Fibroblast of skin of abdomen (primary cell): ENCODE data around the gene GTF3C5.
"Not testable (repeated sequence)": the region's sequence is repeated elsewhere in the genome, so short reads cannot be mapped to it uniquely, and the experiment has no call there.

Experiments used
- DNase-seq: peaks from one replicate; pipeline ENCODE4 v3.0.0-alpha.2; 2013

Gene GTF3C5

GRCh38 chr9:133055788-133056420 lies 25.1 kb downstream of the GTF3C5 start:
- DNase-seq: no peak

GRCh38 chr9:133056533-133056932 lies 25.7 kb downstream of the GTF3C5 start:
- no peak for DNase-seq

- no peak for DNase-seq
Measured at GRCh38 chr9:133057006-133057405, 26.2 kb downstream of the GTF3C5 start.

- DNase-seq: no peak
Measured at GRCh38 chr9:133057553-133057952, 26.8 kb downstream of the GTF3C5 start.

DNA sequence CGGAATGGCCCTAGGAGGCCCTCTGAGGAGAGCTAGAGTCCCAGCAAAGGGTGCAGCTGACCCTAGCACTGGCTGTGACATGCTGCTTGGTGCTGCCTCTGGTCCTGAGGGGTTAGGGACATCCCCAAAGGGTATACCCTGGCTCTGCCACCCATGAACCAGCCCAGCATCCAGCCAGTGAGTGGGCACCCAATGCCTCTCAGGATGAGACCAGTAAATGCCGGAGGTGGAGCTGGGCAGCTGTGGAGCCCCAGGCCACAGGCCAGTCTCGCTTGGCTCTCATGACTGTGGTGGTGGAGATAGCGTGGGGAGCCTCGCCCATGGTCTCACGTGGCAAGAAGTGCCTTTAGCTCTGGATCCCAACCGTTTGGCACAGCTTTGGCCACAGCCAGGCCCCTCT lies 27.3 kb downstream of the GTF3C5 start:
- DNase-seq: no peak

- DNase-seq: no peak
Measured at GRCh38 chr9:133058550-133059320, 27.9 kb downstream of the GTF3C5 start.

GRCh38 chr9:133059623-133060022 lies 28.8 kb downstream of the GTF3C5 start:
- no peak for DNase-seq

DNA sequence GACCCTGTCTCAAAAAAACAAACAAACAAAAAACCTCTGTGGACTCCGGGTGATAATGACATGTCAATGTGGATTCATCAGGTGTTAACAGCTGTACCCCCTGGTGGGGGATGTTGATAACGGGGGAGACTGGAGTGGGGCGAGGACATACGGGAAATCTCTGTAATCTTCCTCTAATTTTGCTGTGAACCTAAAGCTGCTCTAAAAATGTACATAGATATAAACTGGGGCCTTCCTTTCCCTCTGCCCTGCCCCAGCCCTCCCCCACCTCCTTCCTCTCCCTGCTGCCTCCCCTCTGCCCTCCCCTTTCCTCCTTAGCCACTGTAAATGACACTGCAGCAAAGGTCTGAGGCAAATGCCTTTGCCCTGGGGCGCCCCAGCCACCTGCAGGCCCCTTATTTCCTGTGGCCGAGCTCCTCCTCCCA lies 29.6 kb downstream of the GTF3C5 start:
- no peak for DNase-seq

- not testable (repeated sequence) for DNase-seq
Measured at GRCh38 chr9:133061019-133061763, 30.4 kb downstream of the GTF3C5 start.

GRCh38 chr9:133061764-133062145 lies 31.0 kb downstream of the GTF3C5 start, which contains the start of gene CEL:
Gene CEL, plus strand, starts transcription at chr9:133061981. Its CDS starts 22 bp downstream, at chr9:133062003.
- DNase-seq: not testable (repeated sequence)

DNA sequence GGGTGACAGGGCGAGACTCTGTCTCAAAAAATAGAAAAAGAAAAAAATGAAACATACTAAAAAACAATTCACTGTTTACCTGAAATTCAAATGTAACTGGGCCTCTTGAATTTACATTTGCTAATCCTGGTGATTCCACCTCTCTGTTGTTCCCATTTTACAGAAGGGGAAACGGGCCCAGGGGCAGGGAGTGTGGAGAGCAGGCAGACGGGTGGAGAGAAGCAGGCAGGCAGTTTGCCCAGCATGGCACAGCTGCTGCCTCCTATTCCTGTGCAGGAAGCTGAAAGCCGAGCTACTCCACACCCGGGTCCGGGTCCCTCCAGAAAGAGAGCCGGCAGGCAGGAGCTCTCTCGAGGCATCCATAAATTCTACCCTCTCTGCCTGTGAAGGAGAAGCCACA lies 31.8 kb downstream of the GTF3C5 start:
- DNase-seq: not testable (repeated sequence)

GRCh38 chr9:133063159-133063499 lies 32.3 kb downstream of the GTF3C5 start:
- DNase-seq: no peak

DNA sequence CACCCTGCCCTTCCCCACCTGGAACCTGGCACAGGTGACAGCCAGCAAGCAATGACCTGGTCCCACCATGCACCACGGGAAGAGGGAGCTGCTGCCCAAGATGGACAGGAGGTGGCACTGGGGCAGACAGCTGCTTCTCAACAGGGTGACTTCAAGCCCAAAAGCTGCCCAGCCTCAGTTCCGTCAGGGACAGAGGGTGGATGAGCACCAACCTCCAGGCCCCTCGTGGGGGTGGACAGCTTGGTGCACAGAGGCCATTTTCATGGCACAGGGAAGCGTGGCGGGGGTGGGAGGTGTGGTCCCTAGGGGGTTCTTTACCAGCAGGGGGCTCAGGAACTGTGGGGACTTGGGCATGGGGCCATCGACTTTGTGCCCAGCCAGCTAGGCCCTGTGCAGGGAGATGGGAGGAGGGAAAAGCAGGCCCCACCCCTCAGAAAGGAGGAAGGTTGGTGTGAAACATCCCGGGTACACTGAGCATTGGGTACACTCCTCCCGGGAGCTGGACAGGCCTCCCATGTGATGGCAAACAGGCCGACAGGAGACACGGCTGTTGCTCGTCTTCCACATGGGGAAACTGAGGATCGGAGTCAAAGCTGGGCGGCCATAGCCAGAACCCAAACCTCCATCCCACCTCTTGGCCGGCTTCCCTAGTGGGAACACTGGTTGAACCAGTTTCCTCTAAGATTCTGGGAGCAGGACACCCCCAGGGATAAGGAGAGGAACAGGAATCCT lies 32.9 kb downstream of the GTF3C5 start:
- no peak for DNase-seq

DNA sequence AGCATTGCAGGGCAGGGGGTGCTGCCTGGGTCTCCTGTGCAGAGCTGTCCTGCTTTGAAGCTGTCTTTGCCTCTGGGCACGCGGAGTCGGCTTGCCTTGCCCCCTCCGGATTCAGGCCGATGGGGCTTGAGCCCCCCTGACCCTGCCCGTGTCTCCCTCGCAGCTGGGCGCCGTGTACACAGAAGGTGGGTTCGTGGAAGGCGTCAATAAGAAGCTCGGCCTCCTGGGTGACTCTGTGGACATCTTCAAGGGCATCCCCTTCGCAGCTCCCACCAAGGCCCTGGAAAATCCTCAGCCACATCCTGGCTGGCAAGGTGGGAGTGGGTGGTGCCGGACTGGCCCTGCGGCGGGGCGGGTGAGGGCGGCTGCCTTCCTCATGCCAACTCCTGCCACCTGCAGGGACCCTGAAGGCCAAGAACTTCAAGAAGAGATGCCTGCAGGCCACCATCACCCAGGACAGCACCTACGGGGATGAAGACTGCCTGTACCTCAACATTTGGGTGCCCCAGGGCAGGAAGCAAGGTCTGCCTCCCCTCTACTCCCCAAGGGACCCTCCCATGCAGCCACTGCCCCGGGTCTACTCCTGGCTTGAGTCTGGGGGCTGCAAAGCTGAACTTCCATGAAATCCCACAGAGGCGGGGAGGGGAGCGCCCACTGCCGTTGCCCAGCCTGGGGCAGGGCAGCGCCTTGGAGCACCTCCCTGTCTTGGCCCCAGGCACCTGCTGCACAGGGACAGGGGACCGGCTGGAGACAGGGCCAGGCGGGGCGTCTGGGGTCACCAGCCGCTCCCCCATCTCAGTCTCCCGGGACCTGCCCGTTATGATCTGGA lies 33.7 kb downstream of the GTF3C5 start:
- no peak for DNase-seq

- no peak for DNase-seq
Measured at GRCh38 chr9:133065070-133065388, 34.2 kb downstream of the GTF3C5 start.

- no peak for DNase-seq
Measured at GRCh38 chr9:133066181-133066983, 35.6 kb downstream of the GTF3C5 start.

DNA sequence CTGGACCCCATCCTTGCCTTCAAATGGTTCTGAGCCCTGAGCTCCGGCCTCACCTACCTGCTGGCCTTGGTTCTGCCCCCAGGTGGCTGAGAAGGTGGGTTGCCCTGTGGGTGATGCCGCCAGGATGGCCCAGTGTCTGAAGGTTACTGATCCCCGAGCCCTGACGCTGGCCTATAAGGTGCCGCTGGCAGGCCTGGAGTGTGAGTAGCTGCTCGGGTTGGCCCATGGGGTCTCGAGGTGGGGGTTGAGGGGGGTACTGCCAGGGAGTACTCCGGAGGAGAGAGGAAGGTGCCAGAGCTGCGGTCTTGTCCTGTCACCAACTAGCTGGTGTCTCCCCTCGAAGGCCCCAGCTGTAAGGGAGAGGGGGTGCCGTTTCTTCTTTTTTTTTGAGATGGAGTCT lies 36.2 kb downstream of the GTF3C5 start:
- no peak for DNase-seq

DNA sequence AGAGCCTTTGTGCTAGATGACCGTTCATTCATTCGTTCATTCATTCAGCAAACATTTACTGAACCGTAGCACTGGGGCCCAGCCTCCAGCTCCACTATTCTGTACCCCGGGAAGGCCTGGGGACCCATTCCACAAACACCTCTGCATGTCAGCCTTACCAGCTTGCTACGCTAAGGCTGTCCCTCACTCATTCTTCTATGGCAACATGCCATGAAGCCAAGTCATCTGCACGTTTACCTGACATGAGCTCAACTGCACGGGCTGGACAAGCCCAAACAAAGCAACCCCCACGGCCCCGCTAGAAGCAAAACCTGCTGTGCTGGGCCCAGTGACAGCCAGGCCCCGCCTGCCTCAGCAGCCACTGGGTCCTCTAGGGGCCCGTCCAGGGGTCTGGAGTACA lies 37.0 kb downstream of the GTF3C5 start:
- DNase-seq: no peak

DNA sequence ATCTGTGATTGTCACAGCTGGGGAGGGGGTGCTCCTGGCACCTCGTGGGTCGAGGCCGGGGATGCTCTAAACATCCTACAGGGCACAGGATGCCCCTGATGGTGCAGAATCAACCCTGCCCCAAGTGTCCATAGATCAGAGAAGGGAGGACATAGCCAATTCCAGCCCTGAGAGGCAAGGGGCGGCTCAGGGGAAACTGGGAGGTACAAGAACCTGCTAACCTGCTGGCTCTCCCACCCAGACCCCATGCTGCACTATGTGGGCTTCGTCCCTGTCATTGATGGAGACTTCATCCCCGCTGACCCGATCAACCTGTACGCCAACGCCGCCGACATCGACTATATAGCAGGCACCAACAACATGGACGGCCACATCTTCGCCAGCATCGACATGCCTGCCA lies 37.6 kb downstream of the GTF3C5 start:
- DNase-seq: not testable (repeated sequence)

- not testable (repeated sequence) for DNase-seq
Measured at GRCh38 chr9:133070500-133070961, 39.7 kb downstream of the GTF3C5 start.

DNA sequence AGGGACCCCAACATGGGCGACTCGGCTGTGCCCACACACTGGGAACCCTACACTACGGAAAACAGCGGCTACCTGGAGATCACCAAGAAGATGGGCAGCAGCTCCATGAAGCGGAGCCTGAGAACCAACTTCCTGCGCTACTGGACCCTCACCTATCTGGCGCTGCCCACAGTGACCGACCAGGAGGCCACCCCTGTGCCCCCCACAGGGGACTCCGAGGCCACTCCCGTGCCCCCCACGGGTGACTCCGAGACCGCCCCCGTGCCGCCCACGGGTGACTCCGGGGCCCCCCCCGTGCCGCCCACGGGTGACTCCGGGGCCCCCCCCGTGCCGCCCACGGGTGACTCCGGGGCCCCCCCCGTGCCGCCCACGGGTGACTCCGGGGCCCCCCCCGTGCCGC lies 40.2 kb downstream of the GTF3C5 start:
- DNase-seq: not testable (repeated sequence)
